T-helper 1 cell treated with Interleukin-12 subunit alpha and Interleukin-12 subunit beta and Interleukin-4 antibody, amounts not matched to agents 30 ng/mL and 1 ng/mL, for 36 hours (primary cell): ENCODE results near the gene MAGEA9. TPM values are rescaled to one million over a fixed set of nuclear protein-coding genes. Genes with fewer than 3 reads are reported as not detected.

ENCODE experiments used
- intact Hi-C: fragments of 100-400 bp; cut with micrococcal nuclease; formaldehyde crosslinking; loops from one replicate; pipeline ENCODE4 v1.15.1; 2024
- total RNA-seq: library from RNA; stranded (reverse); gene quantifications from 2 replicates; pipeline ENCODE4 v1.2.3, GENCODE V29; 2022

Gene MAGEA9
- total RNA-seq, 1 donor from 2014 or later: not detected

GRCh38 chrX:149807747-149808458 lies 26.2 kb downstream of the MAGEA9 start:
- intact Hi-C loops: no loop called here

- intact Hi-C loops: no loop called here
These were observed 36.9 kb downstream of the MAGEA9 start for GRCh38 chrX:149818652-149819051.

GRCh38 chrX:149819371-149819770 lies 37.6 kb downstream of the MAGEA9 start:
- intact Hi-C loops: no loop called here

- intact Hi-C loops: loop anchor here (1.0 to 2.0 kb wide), 2 partner anchors 195 to 313 kb away; partner anchors contain the start of gene TMEM185A
These were observed 43.7 kb downstream of the MAGEA9 start for GRCh38 chrX:149825424-149825823.

- intact Hi-C loops: no loop called here
These were observed 45.5 kb downstream of the MAGEA9 start for GRCh38 chrX:149827254-149827653.

GRCh38 chrX:149829751-149830191 lies 48.0 kb downstream of the MAGEA9 start:
- intact Hi-C loops: loop anchor here (1.0 to 2.0 kb wide), 2 partner anchors 80 to 323 kb away; no protein-coding TSS in a partner anchor

- intact Hi-C loops: loop anchor here (1.0 kb wide), 1 partner anchor 79 kb away; no protein-coding TSS in a partner anchor
These were observed 48.6 kb downstream of the MAGEA9 start for GRCh38 chrX:149830192-149830873.

- intact Hi-C loops: no loop called here
These were observed 49.7 kb downstream of the MAGEA9 start for GRCh38 chrX:149831473-149831872.

- intact Hi-C loops: loop anchor here (5.0 kb wide), 1 partner anchor 36 kb away; no protein-coding TSS in a partner anchor
These were observed 55.0 kb downstream of the MAGEA9 start for GRCh38 chrX:149836728-149837127.

GRCh38 chrX:149837167-149837566 lies 55.4 kb downstream of the MAGEA9 start:
- intact Hi-C loops: loop anchor here (5.0 kb wide), 1 partner anchor 35 kb away; no protein-coding TSS in a partner anchor

Other genes with a start within 250 kb of the MAGEA9 start
- gene EOLA1, start 240.9 kb upstream of the MAGEA9 start, total RNA-seq: 43.2 and 44.6 TPM in 2 replicates
- gene HSFX3, start 232.0 kb upstream of the MAGEA9 start, total RNA-seq: not detected in 2 replicates
- gene MAGEA9B, start 194.5 kb upstream of the MAGEA9 start, total RNA-seq: not detected in 2 replicates
- gene HSFX2, start 186.6 kb upstream of the MAGEA9 start, total RNA-seq: 0.59 TPM in 1 of 2 replicates, not detected in the other
- 24.5 and 31.7 TPM in 2 replicates for gene TMEM185A, start 150.1 kb upstream of the MAGEA9 start, total RNA-seq
- not detected in 2 replicates for gene MAGEA11, start 69.9 kb upstream of the MAGEA9 start, total RNA-seq
- 1.0 and 1.2 TPM in 2 replicates for gene HSFX1, start 7.9 kb upstream of the MAGEA9 start, total RNA-seq
- not detected in 2 replicates for gene MAGEA8, start 99.3 kb downstream of the MAGEA9 start, total RNA-seq
- gene HSFX4, start 147.6 kb downstream of the MAGEA9 start, total RNA-seq: 0.22 TPM in 1 of 2 replicates, not detected in the other
- gene EOLA2, start 156.6 kb downstream of the MAGEA9 start, total RNA-seq: 64.9 and 68.5 TPM in 2 replicates